Panc1 (cell line): ENCODE data around the gene CCDC50.

Experiments
- CTCF ChIP-seq: fragments of 450-650 bp; IDR thresholded peaks from 2 replicates; pipeline ENCODE4 v1.5.1; 2017; ENCODE audit warnings: mild to moderate bottlenecking
- POLR2AphosphoS5 ChIP-seq: IDR thresholded peaks from 2 replicates; pipeline ENCODE4 v1.6.1; 2012; ENCODE audit warnings: mild to moderate bottlenecking, low read depth, low read length, moderate library complexity
- REST ChIP-seq, 2 experiments: IDR thresholded peaks; 2 replicates each; pipeline ENCODE4 v1.6.1; 2011 to 2012; ENCODE audit warnings: low read depth in 2 of 2, control low read depth in 1 of 2, low read length in 1 of 2, mild to moderate bottlenecking in 1 of 2, moderate library complexity in 1 of 2; ENCODE audit not compliant: insufficient read depth in 1 of 2
- TCF7L2 ChIP-seq: IDR thresholded peaks from 2 replicates; pipeline ENCODE4 v1.6.1; 2011; ENCODE audit warnings: mild to moderate bottlenecking, low read depth, low read length, inconsistent platforms

GRCh38 chr3:191382661-191383060 lies 53.5 kb downstream of the CCDC50 start:
- TF ChIP-seq CTCF (no peak), POLR2AphosphoS5 (no peak), TCF7L2 (no peak), REST (IDR thresholded peaks at IDR 0.05; ENCODE audit: insufficient read depth in 1 of 2, low read depth in 2 of 2, low read length in 1 of 2) (no peak)
